ENCODE measurements around the gene FAM83C. TPM values are rescaled to one million over a fixed set of nuclear protein-coding genes. Genes with fewer than 3 reads are reported as not detected.

FAM83C gene
- total and polyA plus RNA-seq, 9 of the 15 experiments (the other 6 are each of a cell fraction or from before 2014, with no cell fraction given) = not detected

GRCh38 chr20:35285806-35286076 lies 6.5 kb downstream of the FAM83C start (continued):
- peak; percentile 62; the same call in 1 of the 2 replicates for TF ChIP-seq GATAD2A (IDR thresholded peaks at IDR 0.05)
- no peak for TF ChIP-seq COPS2 (conservative IDR thresholded peaks at IDR 0.05)
- TF ChIP-seq CTBP1 (IDR thresholded peaks at IDR 0.05; ENCODE audit: borderline replicate concordance) = peak; percentile 64; the same call in 1 of the 2 replicates
- TF ChIP-seq TARDBP (IDR thresholded peaks at IDR 0.05) = peak; percentile 82; the same call in 1 of the 2 replicates

- no peak for DNase-seq (ENCODE audit: extremely low read depth in 1 of 4, low spot score in 3 of 4)
- no peak for FAIRE-seq
- WGBS (ENCODE audit: insufficient coverage, low coverage, missing lambda C conversion rate) = 16% methylated on average over 19 of the region's 19 CpGs
- in situ Hi-C loops (cut with MboI) (no loop called here), intact Hi-C loops (cut with micrococcal nuclease) (no loop called here)
- peaks cover 39% of the 10 kb centered on the region for H3K79me2 ChIP-seq (ENCODE audit: control insufficient read depth, insufficient read depth, low read length)
- H3K9ac ChIP-seq (ENCODE audit: insufficient read depth in 1 of 2, low read depth in 2 of 2, low read length in 2 of 2) = peak overlapping the region; percentile 86 to 98
- ChIA-PET CTCF (ENCODE audit: low intra/inter-chr PET ratio) (no interaction called here), POLR2A (interaction anchor here (1.0 to 1.9 kb wide), 6 partner anchors 12 to 21 kb away, joined by 4 to 10 read pairs (median 6); no protein-coding TSS in a partner anchor)
- H3K27me3 ChIP-seq (ENCODE audit: control insufficient read depth in 2 of 2, insufficient read depth in 2 of 2, low read length in 2 of 2) = no peaks in the 10 kb centered on the region
- ATAC-seq = peak; percentile 31
- peak overlapping the region; percentile 95 for H3K4me2 ChIP-seq (ENCODE audit: insufficient read depth, low read length)
- peaks cover 10 to 47% of the 10 kb centered on the region in 2 experiments; a peak in 4 of 5 replicates for H3K4me1 ChIP-seq (replicated peaks in 1 of 2; ENCODE audit: control insufficient read depth in 2 of 2, insufficient read depth in 2 of 2, low read length in 2 of 2)
- no peaks in the 10 kb centered on the region for H3K9me3 ChIP-seq (replicated peaks; ENCODE audit: control insufficient read depth, insufficient read depth, low read depth, low read length)
- H4K20me1 ChIP-seq (replicated peaks; ENCODE audit: control insufficient read depth, insufficient read depth, low read length) = no peaks in the 10 kb centered on the region
- H3K36me3 ChIP-seq (ENCODE audit: control insufficient read depth, insufficient read depth, low read length) = peaks cover 30% of the 10 kb centered on the region
- H3K4me3 ChIP-seq = peak overlapping the region; percentile 85
- BruUV-seq (replicated peaks) = TSS peak; percentile 93
- peak overlapping the region; percentile 98 for H2AFZ ChIP-seq (ENCODE audit: low read depth, low read length)
- peak overlapping the region; percentile 80 for H3K27ac ChIP-seq (ENCODE audit: extremely low read depth, low read depth, low read length)
- H3K9me1 ChIP-seq (ENCODE audit: control insufficient read depth, insufficient read depth, low read length) = no peaks in the 10 kb centered on the region
- no peak for TF ChIP-seq MEIS2 (IDR thresholded peaks at IDR 0.05; ENCODE audit: partially characterized antibody)
- no peak for TF ChIP-seq CREB5 (CRISPR knock-in tag; IDR thresholded peaks at IDR 0.05)
- TF ChIP-seq ARID2 (IDR thresholded peaks at IDR 0.05) = 0 out of 2 replicates have a peak, but pooled peaks have one; percentile 16
- no peak for TF ChIP-seq CBX3 (IDR thresholded peaks at IDR 0.05; ENCODE audit: borderline replicate concordance in 1 of 2, low read length in 2 of 2)
- no peak for TF ChIP-seq JUND (IDR thresholded peaks at IDR 0.05; ENCODE audit: borderline replicate concordance, low read depth, low read length)
- no peak for TF ChIP-seq JUND (tag; IDR thresholded peaks at IDR 0.05; ENCODE audit: borderline replicate concordance, low read depth, low read length)
- 0 out of 4 replicates have a peak, but pooled peaks of 1 of the 2 experiments have one; percentile 21 for TF ChIP-seq KDM4B (IDR thresholded peaks at IDR 0.05; ENCODE audit: borderline replicate concordance in 2 of 2, low read depth in 1 of 2)
- TF ChIP-seq MBD2 (IDR thresholded peaks at IDR 0.05; ENCODE audit: borderline replicate concordance, low read depth) = 0 out of 2 replicates have a peak, but pooled peaks have one; percentile 2
- TF ChIP-seq ZNF311 (CRISPR knock-in tag; IDR thresholded peaks at IDR 0.05) = no peak
- TF ChIP-seq ZNF12 (CRISPR knock-in tag; IDR thresholded peaks at IDR 0.05) = no peak
- TF ChIP-seq TRIM25 (IDR thresholded peaks at IDR 0.05; ENCODE audit: borderline replicate concordance) = peak; percentile 72; the same call in 1 of the 2 replicates
- TF ChIP-seq THAP7 (CRISPR knock-in tag; IDR thresholded peaks at IDR 0.05) = no peak
- TF ChIP-seq RHOXF2B (CRISPR knock-in tag; conservative IDR thresholded peaks at IDR 0.05) = no peak
- TF ChIP-seq NCOA2 (IDR thresholded peaks at IDR 0.05; ENCODE audit: partially characterized antibody in 2 of 2) = no peak
These were observed 7.0 kb downstream of the FAM83C start for GRCh38 chr20:35284992-35285805.
